TTC549 (cell line): Measurements from ENCODE around the gene JMJD8.

Experiments used
- FAIRE-seq: peaks from 2 replicates; lab custom pipeline; 2012; peaks lifted over from hg19 to GRCh38; lab: Jason Lieb, UNC

Gene JMJD8

GRCh38 chr16:675884-676564 lies 8.1 kb downstream of the JMJD8 start:
- no peak for FAIRE-seq

- FAIRE-seq = no peak
Measured at GRCh38 chr16:674968-675883, 8.9 kb downstream of the JMJD8 start, which contains the start of gene RHBDL1. TSS of gene RHBDL1 (plus strand) at chr16:675671. CDS start at chr16:675791, 120 bp downstream.

DNA sequence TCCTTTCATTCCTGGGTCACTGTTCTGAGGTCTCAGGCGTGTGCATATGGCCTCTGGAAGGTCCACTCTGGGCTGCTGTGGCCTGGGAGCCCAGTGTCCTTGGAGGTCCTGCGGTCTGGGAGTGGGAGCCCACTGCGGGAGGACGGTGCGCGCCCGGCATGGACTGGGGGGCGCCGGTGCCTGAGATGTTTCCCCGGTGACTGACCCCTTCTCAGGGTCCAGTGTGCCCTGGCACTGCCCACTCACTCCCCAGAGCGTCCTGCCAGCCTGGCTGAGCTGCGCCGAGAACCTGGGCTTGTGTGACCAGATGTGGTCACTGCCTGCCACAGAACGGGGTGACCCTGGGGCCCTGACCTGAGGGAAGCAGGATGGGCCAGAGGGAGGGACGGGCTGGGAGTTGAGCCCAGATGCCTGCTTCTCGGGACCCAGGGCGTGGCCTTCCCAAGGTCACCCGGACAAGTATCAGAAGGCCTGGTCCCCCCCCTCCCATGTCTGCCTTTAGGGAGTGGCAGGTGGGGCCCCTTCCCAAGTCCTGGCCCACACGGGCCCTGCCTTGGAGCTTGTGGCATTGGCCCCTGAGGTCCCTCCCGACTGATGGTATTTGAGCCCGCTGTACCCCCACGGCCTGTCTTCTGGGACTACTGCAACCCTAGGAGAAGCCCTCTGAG lies 9.8 kb downstream of the JMJD8 start:
- FAIRE-seq = no peak

DNA sequence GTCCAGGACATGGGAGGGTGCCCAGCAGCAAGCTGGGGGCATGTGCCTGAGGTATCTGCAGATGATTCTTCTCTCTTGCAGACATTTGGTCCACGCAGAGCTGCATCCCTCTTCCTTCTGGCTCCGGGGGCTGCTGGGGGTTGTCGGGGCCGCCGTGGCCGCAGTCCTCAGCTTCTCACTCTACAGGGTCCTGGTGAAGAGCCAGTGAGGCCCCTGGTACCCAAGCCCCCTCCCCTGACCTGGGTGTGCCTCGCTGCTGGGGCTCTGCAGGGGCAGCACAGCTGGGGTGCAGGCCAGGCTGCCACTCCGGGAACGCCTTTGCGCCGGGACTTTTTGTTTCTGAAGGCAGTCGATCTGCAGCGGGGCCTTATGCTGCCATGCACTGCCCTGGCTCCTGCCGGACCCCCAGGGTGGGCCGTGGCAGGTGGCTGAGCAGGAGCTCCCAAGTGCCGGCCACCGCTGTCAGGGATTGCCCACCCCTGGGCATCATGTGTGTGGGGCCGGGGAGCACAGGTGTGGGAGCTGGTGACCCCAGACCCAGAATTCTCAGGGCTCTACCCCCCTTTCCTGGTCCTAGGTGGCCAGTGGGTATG lies 10.6 kb downstream of the JMJD8 start:
- FAIRE-seq = no peak

GRCh38 chr16:672851-673250 lies 11.3 kb downstream of the JMJD8 start:
- FAIRE-seq = no peak

DNA sequence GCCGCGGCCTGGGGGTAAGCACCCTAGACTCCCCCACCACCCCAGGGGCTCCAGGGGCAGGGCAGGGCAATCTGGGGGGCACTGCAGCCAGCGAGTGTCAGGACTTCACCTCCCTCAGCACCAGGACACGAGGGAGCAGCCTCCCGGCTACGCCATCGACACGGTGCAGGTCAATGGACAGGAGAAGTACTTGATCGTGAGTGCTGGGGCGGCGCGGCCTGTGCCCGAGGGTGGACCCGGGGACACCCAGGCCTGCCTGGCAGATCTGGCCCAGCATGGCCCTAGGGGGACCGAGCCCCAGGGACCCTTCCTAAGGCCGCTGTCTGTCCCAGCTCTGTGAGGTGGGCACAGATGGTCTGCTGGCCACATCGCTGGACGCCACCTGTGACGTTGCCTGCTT lies 11.8 kb downstream of the JMJD8 start:
- FAIRE-seq = no peak

GRCh38 chr16:671353-672131 lies 12.6 kb downstream of the JMJD8 start:
- no peak for FAIRE-seq

- FAIRE-seq = no peak
Measured at GRCh38 chr16:670485-671352, 13.4 kb downstream of the JMJD8 start.

DNA sequence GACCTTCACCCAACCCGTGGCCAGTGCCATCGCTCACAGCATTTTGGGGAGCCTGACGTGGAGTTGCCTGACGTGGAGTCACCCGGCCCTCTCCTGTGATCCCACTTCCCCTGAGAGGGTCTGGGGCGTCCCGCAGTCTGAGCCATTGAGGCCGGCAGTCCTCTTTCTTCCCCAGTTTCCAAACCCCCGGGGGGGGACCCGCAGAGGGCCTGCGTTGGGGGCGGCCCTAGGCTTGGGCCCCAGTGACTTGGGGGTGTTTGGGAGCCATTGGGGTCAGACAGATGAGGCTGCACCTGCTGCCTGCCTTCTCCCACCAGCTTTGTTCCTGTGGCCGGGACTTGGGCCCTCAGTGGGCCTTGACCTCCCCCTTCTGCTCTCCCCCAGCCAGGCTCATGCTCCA lies 14.5 kb downstream of the JMJD8 start:
- no peak for FAIRE-seq

- no peak for FAIRE-seq
Measured at GRCh38 chr16:668519-669171, 15.5 kb downstream of the JMJD8 start.

DNA sequence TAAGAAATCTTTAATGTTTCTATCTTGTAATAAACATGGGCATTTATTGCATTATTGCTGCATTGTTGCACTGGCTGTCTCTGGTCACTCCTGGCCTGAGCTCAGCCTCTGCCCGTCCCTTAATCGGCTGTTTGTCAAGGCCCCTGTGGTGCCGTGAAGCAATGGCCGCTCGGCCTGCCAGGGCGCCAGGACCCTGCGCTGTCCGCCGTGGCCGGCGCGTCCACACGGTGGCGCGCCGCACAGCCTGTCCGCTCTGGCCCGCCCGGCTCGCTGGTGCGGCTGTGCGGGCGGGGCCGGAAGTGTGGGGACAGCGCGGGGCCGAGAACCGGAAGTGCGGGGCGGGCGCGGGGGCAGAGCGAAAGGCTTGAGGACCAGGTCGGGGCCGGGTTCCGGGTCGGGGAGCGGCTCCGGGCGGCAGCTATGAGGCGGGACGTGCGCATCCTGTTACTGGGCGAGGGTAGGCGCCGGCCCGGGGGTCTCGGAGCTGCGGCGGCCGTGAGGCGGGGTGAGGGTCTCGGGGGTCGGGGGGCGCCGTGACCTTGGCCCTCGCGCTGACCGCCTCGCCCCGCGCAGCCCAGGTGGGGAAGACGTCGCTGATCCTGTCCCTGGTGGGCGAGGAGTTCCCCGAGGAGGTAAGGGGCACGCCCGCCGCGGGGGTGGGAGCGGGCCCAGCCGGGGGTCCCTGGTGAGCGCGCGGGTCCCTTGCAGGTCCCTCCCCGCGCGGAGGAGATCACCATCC lies 16.2 kb downstream of the JMJD8 start, which contains the start of gene RHOT2:
RHOT2 (plus strand) TSS at position 353 of the 739 bp plus-strand sequence; CDS start at position 421, 68 bp downstream.
- no peak for FAIRE-seq

DNA sequence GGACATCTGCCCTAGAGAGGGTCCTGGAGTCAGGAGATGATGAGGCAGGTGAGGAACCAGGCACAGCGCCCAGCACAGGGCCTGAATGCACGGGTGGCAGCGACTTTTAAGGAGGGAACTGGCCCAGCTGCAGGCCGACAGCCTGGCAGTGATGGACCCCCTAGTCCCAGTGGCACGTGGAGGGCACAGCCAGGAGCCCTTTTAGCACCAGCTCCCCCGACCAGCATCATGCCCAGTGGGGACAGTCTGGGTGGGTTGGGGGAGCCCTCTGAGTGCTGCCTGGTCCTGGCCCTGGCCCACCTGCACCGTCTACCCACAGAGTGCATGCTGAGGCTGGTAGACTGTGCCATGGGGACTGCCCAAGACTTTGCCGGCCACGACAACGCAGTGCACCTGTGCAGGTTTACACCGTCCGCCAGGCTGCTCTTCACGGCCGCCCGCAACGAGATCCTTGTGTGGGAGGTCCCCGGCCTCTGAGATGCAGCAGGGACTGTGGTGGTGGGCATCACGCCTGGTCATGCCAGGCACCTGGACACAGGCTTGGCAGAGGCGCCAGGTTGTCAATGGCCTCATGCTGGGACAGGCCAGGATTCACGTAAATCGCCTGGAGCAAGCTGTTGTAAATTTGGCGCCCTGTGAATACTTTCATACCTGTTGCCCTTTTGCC lies 16.9 kb downstream of the JMJD8 start:
- no peak for FAIRE-seq

DNA sequence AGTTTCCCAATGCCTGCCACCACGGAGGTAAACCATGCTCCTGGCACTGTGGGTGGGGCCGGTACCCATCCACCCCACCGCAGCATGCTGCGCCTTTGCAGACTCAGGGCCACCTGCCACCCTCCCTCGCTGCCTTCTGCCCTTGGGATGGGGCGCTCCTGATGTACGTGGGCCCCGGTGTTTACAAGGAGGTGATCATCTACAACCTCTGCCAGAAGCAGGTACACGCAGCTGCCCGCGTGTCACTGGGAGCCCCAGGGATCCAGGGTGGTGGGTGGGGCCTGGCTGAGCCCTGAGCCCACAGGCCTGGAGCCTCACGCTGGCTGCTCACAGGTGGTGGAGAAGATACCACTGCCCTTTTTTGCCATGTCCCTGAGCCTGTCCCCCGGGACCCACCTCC lies 17.6 kb downstream of the JMJD8 start:
- no peak for FAIRE-seq

DNA sequence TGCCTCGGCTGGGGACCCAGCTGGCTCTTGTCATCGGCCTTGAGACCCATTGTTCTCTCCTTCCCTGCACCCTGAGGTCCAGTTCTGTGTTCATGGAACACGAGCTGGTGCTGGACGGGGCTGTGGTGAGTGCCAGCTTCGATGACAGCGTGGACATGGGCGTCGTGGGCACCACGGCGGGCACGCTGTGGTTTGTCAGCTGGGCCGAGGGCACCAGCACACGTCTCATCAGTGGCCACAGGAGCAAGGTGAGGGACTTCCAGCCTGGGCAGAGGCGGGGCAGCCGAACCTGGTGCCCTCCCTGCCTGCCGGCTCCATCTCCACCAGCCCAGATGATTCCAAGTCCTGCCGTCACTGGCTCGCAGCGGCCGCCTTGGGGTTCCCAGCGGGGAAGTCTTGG lies 21.5 kb downstream of the JMJD8 start:
- FAIRE-seq = no peak

DNA sequence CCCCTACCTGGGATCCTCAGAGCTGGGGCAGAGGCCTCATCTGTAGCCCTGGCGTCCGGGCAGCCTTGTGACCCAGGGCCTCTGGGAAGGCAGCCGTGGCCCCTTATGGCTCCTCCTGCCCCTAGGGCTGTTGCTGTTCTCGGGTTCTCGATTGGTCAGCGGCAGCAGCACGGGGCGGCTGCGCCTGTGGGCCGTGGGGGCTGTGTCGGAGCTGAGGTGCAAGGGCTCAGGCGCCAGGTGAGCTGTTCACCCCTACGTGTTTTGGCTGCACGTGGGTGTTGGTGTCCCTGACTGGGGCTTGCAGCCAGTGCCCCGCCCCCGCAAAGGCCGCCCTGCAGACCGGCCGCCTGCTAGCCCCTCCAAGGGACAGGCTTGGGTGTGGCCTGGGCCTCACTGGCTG lies 22.0 kb downstream of the JMJD8 start:
- FAIRE-seq = no peak

DNA sequence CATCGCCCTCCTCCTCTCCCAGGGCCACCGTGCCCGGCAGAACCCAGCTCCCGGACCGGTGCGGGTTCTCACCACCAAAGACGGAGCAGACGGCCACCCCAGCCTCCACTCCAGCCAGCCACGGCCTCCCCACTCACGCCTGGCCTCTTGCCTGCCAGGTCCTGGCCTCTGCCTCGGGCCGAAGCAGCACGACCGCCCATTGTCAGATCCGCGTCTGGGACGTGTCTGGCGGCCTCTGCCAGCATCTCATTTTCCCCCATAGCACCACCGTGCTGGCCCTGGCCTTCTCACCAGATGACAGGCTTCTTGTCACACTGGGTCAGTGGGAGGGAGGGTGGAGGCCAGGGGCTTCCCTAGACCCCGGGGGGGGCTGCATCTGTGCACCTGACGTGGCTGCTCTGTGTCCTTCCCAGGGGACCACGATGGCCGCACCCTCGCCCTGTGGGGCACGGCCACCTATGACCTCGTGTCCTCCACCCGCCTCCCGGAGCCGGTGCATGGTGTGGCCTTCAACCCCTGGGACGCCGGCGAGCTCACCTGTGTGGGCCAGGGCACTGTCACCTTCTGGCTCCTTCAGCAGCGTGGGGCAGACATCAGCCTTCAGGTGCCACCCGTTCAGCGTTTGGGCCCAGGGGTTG lies 22.8 kb downstream of the JMJD8 start:
- no peak for FAIRE-seq

- FAIRE-seq = no peak
Measured at GRCh38 chr16:660459-661183, 23.5 kb downstream of the JMJD8 start.

DNA sequence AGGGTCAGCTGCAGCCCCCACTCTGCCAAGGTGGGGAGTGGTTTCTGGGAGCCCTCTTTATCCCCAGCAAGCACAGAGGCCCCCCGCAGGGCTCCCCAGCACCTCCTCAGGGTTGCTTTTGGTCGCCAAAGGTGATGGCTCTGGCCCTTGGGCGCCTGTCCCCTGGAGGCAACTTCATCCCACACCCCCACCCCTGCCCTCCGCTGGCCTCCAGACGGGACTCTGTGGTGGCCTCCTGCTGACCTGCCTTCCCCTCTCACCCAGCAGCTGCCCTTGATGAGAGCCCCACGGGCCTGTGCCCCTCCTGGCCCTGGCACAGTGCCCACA lies 24.0 kb downstream of the JMJD8 start:
- FAIRE-seq = no peak
